Stimulated activated naive CD8-positive, alpha-beta T cell treated with anti-CD3 and anti-CD28 coated beads, Interleukin-15, Interleukin-2, amounts not matched to agents 100 ng/mL and 50 ng/mL, for 24 hours (primary cell): ENCODE results near the gene POLD4.
A peak's percentile ranks its signal among the peaks of the same experiment; 100 is the strongest.
"Not testable (repeated sequence)": the region's sequence is repeated elsewhere in the genome, so short reads cannot be mapped to it uniquely, and the experiment has no call there.

Source experiments
- H3K27ac Mint-ChIP-seq: one replicate; pipeline ENCODE4 v1.8.0; 2021; ENCODE audit warnings: mild to moderate bottlenecking, mixed read lengths
- H3K27me3 Mint-ChIP-seq: one replicate; pipeline ENCODE4 v1.8.0; 2021; ENCODE audit warnings: mixed read lengths
- H3K36me3 Mint-ChIP-seq: one replicate; pipeline ENCODE4 v1.8.0; 2021; ENCODE audit warnings: low read depth, mixed read lengths
- H3K4me1 Mint-ChIP-seq: one replicate; pipeline ENCODE4 v1.8.0; 2021; ENCODE audit warnings: low read depth, mixed read lengths
- H3K4me3 Mint-ChIP-seq: one replicate; pipeline ENCODE4 v1.8.0; 2021; ENCODE audit warnings: mild to moderate bottlenecking, mixed read lengths
- H3K9me3 Mint-ChIP-seq: one replicate; pipeline ENCODE4 v1.8.0; 2021; ENCODE audit warnings: mixed read lengths

The POLD4 gene

GRCh38 chr11:67323526-67323925 is 29.8 kb downstream of the POLD4 start:
- Mint-ChIP-seq H3K36me3 (peaks cover 4% of the 10 kb centered on the region), H3K27ac (no peak overlapping the region), H3K4me3 (no peak overlapping the region), H3K27me3 (peaks cover 2% of the 10 kb centered on the region), H3K9me3 (no peaks in the 10 kb centered on the region), H3K4me1 (peaks cover 4% of the 10 kb centered on the region)

- H3K4me1 Mint-ChIP-seq = peaks cover 13% of the 10 kb centered on the region
- peaks cover 3% of the 10 kb centered on the region for H3K27me3 Mint-ChIP-seq
- H3K9me3 Mint-ChIP-seq = no peaks in the 10 kb centered on the region
- H3K36me3 Mint-ChIP-seq = peaks cover 4% of the 10 kb centered on the region
- no peak overlapping the region for H3K4me3 Mint-ChIP-seq
- H3K27ac Mint-ChIP-seq = no peak overlapping the region
These were observed 31.3 kb downstream of the POLD4 start for GRCh38 chr11:67322049-67322448.

GRCh38 chr11:67321313-67321871 is 32.0 kb downstream of the POLD4 start:
- H3K4me1 Mint-ChIP-seq = peaks cover 16% of the 10 kb centered on the region
- H3K4me3 Mint-ChIP-seq = no peak overlapping the region
- H3K9me3 Mint-ChIP-seq = no peaks in the 10 kb centered on the region
- peaks cover 4% of the 10 kb centered on the region for H3K36me3 Mint-ChIP-seq
- H3K27me3 Mint-ChIP-seq = peaks cover 3% of the 10 kb centered on the region
- no peak overlapping the region for H3K27ac Mint-ChIP-seq

- Mint-ChIP-seq H3K27ac (no peak overlapping the region), H3K27me3 (peaks cover 3% of the 10 kb centered on the region), H3K9me3 (no peaks in the 10 kb centered on the region), H3K4me3 (no peak overlapping the region), H3K36me3 (peaks cover 4% of the 10 kb centered on the region), H3K4me1 (peaks cover 16% of the 10 kb centered on the region)
These were observed 32.7 kb downstream of the POLD4 start for GRCh38 chr11:67320691-67321090.

- H3K9me3 Mint-ChIP-seq = no peaks in the 10 kb centered on the region
- H3K4me3 Mint-ChIP-seq = no peak overlapping the region
- no peak overlapping the region for H3K27ac Mint-ChIP-seq
- peaks cover 4% of the 10 kb centered on the region for H3K36me3 Mint-ChIP-seq
- peaks cover 16% of the 10 kb centered on the region for H3K4me1 Mint-ChIP-seq
- H3K27me3 Mint-ChIP-seq = peaks cover 3% of the 10 kb centered on the region
These were observed 33.3 kb downstream of the POLD4 start for GRCh38 chr11:67320011-67320410.

GRCh38 chr11:67318876-67319275 is 34.5 kb downstream of the POLD4 start:
- H3K4me3 Mint-ChIP-seq = peak overlapping the region; percentile 94
- H3K27ac Mint-ChIP-seq, H3K9me3 Mint-ChIP-seq, H3K27me3 Mint-ChIP-seq, H3K36me3 Mint-ChIP-seq: not testable (repeated sequence)
- peaks cover 18% of the 10 kb centered on the region for H3K4me1 Mint-ChIP-seq

GRCh38 chr11:67317888-67318555 is 35.3 kb downstream of the POLD4 start:
- peak overlapping the region; percentile 97 for H3K27ac Mint-ChIP-seq
- peak overlapping the region; percentile 94 for H3K4me3 Mint-ChIP-seq
- H3K36me3 Mint-ChIP-seq = no peaks in the 10 kb centered on the region
- peaks cover 3% of the 10 kb centered on the region for H3K27me3 Mint-ChIP-seq
- H3K9me3 Mint-ChIP-seq = no peaks in the 10 kb centered on the region
- peaks cover 25% of the 10 kb centered on the region for H3K4me1 Mint-ChIP-seq

- Mint-ChIP-seq H3K36me3 (no peaks in the 10 kb centered on the region), H3K9me3 (no peaks in the 10 kb centered on the region), H3K4me1 (peaks cover 32% of the 10 kb centered on the region)
These were observed 36.0 kb downstream of the POLD4 start for GRCh38 chr11:67317205-67317887.

GRCh38 chr11:67316882-67317204 is 36.5 kb downstream of the POLD4 start:
- Mint-ChIP-seq H3K27me3 (peaks cover 3% of the 10 kb centered on the region), H3K4me3 (peak overlapping the region; percentile 94), H3K36me3 (no peaks in the 10 kb centered on the region), H3K4me1 (peaks cover 37% of the 10 kb centered on the region), H3K27ac (peak overlapping the region; percentile 97), H3K9me3 (no peaks in the 10 kb centered on the region)

More at GRCh38 chr11:67317205-67317887, 36.0 kb downstream of the POLD4 start:
- peaks cover 3% of the 10 kb centered on the region for H3K27me3 Mint-ChIP-seq
- H3K4me3 Mint-ChIP-seq = peak overlapping the region; percentile 94
- peak overlapping the region; percentile 97 for H3K27ac Mint-ChIP-seq

GRCh38 chr11:67315325-67315909 is 37.9 kb downstream of the POLD4 start:
- no peak overlapping the region for H3K27ac Mint-ChIP-seq
- peaks cover 3% of the 10 kb centered on the region for H3K27me3 Mint-ChIP-seq
- no peaks in the 10 kb centered on the region for H3K36me3 Mint-ChIP-seq
- H3K9me3 Mint-ChIP-seq = no peaks in the 10 kb centered on the region
- no peak overlapping the region for H3K4me3 Mint-ChIP-seq
- peaks cover 42% of the 10 kb centered on the region for H3K4me1 Mint-ChIP-seq

- Mint-ChIP-seq H3K27me3 (peaks cover 3% of the 10 kb centered on the region), H3K4me3 (no peak overlapping the region), H3K36me3 (no peaks in the 10 kb centered on the region), H3K9me3 (no peaks in the 10 kb centered on the region), H3K4me1 (peaks cover 42% of the 10 kb centered on the region), H3K27ac (no peak overlapping the region)
These were observed 39.1 kb downstream of the POLD4 start for GRCh38 chr11:67314218-67314617.

GRCh38 chr11:67313125-67313890 is 40.0 kb downstream of the POLD4 start:
- no peaks in the 10 kb centered on the region for H3K27me3 Mint-ChIP-seq
- H3K4me3 Mint-ChIP-seq = no peak overlapping the region
- no peaks in the 10 kb centered on the region for H3K9me3 Mint-ChIP-seq
- H3K4me1 Mint-ChIP-seq = peaks cover 36% of the 10 kb centered on the region
- H3K27ac Mint-ChIP-seq = peak overlapping the region; percentile 86
- no peaks in the 10 kb centered on the region for H3K36me3 Mint-ChIP-seq

- Mint-ChIP-seq H3K36me3 (no peaks in the 10 kb centered on the region), H3K4me1 (peaks cover 30% of the 10 kb centered on the region), H3K9me3 (no peaks in the 10 kb centered on the region), H3K27ac (peak overlapping the region; percentile 86), H3K4me3 (no peak overlapping the region), H3K27me3 (no peaks in the 10 kb centered on the region)
These were observed 40.9 kb downstream of the POLD4 start for GRCh38 chr11:67312187-67313021.

GRCh38 chr11:67311556-67312082 is 41.7 kb downstream of the POLD4 start:
- no peak overlapping the region for H3K4me3 Mint-ChIP-seq
- H3K9me3 Mint-ChIP-seq = no peaks in the 10 kb centered on the region
- H3K27me3 Mint-ChIP-seq = no peaks in the 10 kb centered on the region
- H3K4me1 Mint-ChIP-seq = peaks cover 26% of the 10 kb centered on the region
- H3K36me3 Mint-ChIP-seq = no peaks in the 10 kb centered on the region
- H3K27ac Mint-ChIP-seq = no peak overlapping the region
